ENCODE measurements around the gene UBE2J1.

DNA sequence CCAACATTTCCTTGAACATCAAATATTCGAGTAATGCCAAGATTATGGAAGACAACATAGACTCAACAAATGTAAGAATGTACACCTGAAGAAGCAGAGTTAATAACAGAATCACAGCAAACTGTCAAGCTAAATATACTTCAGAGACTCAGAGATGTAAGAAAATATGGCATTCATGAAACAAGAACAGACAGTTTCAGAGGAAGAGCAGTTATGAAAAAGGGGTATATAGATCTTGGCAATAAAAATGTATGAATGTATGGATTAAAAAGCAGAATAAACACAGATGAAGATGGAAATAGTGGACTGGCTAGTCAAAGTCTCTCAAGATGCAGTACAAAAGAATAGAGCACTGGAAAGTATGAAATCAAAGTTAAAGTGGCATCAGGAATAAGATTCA, 41.1 kb upstream of the UBE2J1 start:
- TF ChIP-seq, protein P1, sequence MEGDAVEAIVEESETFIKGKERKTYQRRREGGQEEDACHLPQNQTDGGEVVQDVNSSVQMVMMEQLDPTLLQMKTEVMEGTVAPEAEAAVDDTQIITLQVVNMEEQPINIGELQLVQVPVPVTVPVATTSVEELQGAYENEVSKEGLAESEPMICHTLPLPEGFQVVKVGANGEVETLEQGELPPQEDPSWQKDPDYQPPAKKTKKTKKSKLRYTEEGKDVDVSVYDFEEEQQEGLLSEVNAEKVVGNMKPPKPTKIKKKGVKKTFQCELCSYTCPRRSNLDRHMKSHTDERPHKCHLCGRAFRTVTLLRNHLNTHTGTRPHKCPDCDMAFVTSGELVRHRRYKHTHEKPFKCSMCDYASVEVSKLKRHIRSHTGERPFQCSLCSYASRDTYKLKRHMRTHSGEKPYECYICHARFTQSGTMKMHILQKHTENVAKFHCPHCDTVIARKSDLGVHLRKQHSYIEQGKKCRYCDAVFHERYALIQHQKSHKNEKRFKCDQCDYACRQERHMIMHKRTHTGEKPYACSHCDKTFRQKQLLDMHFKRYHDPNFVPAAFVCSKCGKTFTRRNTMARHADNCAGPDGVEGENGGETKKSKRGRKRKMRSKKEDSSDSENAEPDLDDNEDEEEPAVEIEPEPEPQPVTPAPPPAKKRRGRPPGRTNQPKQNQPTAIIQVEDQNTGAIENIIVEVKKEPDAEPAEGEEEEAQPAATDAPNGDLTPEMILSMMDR (conservative IDR thresholded peaks at IDR 0.05), result no peak
- TF ChIP-seq ZFX (IDR thresholded peaks at IDR 0.05), result no peak

Data from C4-2B (cell line).